GM23338 (cell line): ENCODE results near the gene RASGRP1. TPM values are rescaled to one million over a fixed set of nuclear protein-coding genes. Genes with fewer than 3 reads are reported as not detected.

Experiments
- ATAC-seq: fragments of 200-7000 bp; cut with Tn5 transposase; 3 replicates; pipeline ENCODE4 v1.9.1; 2020
- DNase-seq: peaks from one replicate; pipeline ENCODE4 v3.0.0-alpha.2; 2015; ENCODE audit warnings: low spot score
- H2AFZ ChIP-seq: fragments of 200-600 bp; sonication (generic); 2 replicates; pipeline ENCODE4 v1.8.0; 2016; ENCODE audit warnings: antibody characterized with exemption, mild to moderate bottlenecking, moderate library complexity
- H3F3A ChIP-seq: fragments of 200-600 bp; sonication (generic); replicated peaks from 2 replicates; pipeline ENCODE4 v1.8.0; 2017; ENCODE audit warnings: antibody characterized with exemption, mixed run types, low read depth
- H3K27ac ChIP-seq: fragments of 200-600 bp; sonication (generic); 2 replicates; pipeline ENCODE4 v1.6.1; 2016; ENCODE audit warnings: low read depth
- H3K27me3 ChIP-seq: fragments of 200-600 bp; sonication (generic); 2 replicates; pipeline ENCODE4 v1.8.0; 2016; ENCODE audit warnings: mild to moderate bottlenecking, mixed run types, moderate library complexity; ENCODE audit not compliant: insufficient read depth
- H3K36me3 ChIP-seq: fragments of 200-600 bp; sonication (generic); 2 replicates; pipeline ENCODE4 v1.8.0; 2016; ENCODE audit warnings: mild to moderate bottlenecking; ENCODE audit not compliant: insufficient read depth
- H3K4me1 ChIP-seq: fragments of 200-600 bp; sonication (generic); 2 replicates; pipeline ENCODE4 v1.8.0; 2016; ENCODE audit warnings: mild to moderate bottlenecking, moderate library complexity; ENCODE audit not compliant: insufficient read depth
- H3K4me2 ChIP-seq: fragments of 200-600 bp; sonication (generic); 2 replicates; pipeline ENCODE4 v1.7.1; 2017; ENCODE audit warnings: mixed run types
- H3K4me3 ChIP-seq: fragments of 200-600 bp; sonication (generic); 2 replicates; pipeline ENCODE4 v1.6.1; 2016; ENCODE audit warnings: mixed run types
- H3K79me2 ChIP-seq: fragments of 200-600 bp; sonication (generic); replicated peaks from 2 replicates; pipeline ENCODE4 v1.8.0; 2017; ENCODE audit warnings: mild to moderate bottlenecking; ENCODE audit not compliant: insufficient read depth
- H3K9me2 ChIP-seq: fragments of 200-600 bp; sonication (generic); 2 replicates; pipeline ENCODE4 v1.8.0; 2017; ENCODE audit not compliant: insufficient read depth
- H4K20me1 ChIP-seq: fragments of 200-600 bp; sonication (generic); replicated peaks from 2 replicates; pipeline ENCODE4 v1.8.0; 2017; ENCODE audit warnings: mild to moderate bottlenecking; ENCODE audit not compliant: insufficient read depth
- H3K27ac Mint-ChIP-seq: 2 replicates; pipeline ENCODE4 v1.8.0; 2020; ENCODE audit warnings: inconsistent platforms, mild to moderate bottlenecking, moderate library complexity, mixed read lengths
- H3K27me3 Mint-ChIP-seq: 3 replicates; pipeline ENCODE4 v1.8.0; 2022; ENCODE audit warnings: low read depth, mild to moderate bottlenecking, moderate library complexity, mixed read lengths, inconsistent platforms; ENCODE audit not compliant: insufficient read depth, poor library complexity
- H3K36me3 Mint-ChIP-seq: 3 replicates; pipeline ENCODE4 v1.8.0; 2021; ENCODE audit warnings: low read depth, mild to moderate bottlenecking, inconsistent platforms, moderate library complexity, mixed read lengths
- H3K4me1 Mint-ChIP-seq: 3 replicates; pipeline ENCODE4 v1.8.0; 2020; ENCODE audit warnings: mild to moderate bottlenecking, inconsistent platforms, mixed read lengths
- H3K4me3 Mint-ChIP-seq: 3 replicates; pipeline ENCODE4 v1.8.0; 2021; ENCODE audit warnings: moderate library complexity, mild to moderate bottlenecking, inconsistent platforms, mixed read lengths
- H3K9me3 Mint-ChIP-seq: 3 replicates; pipeline ENCODE4 v1.8.0; 2020; ENCODE audit warnings: moderate library complexity, mild to moderate bottlenecking, inconsistent platforms, mixed read lengths
- ETS1 ChIP-seq: IDR thresholded peaks from 2 replicates; pipeline ENCODE4 v1.6.1; 2016; ENCODE audit warnings: antibody characterized with exemption
- POLR2AphosphoS5 ChIP-seq: IDR thresholded peaks from 2 replicates; pipeline ENCODE4 v1.6.1; 2016; ENCODE audit warnings: antibody characterized with exemption, low read depth
- REST ChIP-seq: IDR thresholded peaks from one replicate; pipeline ENCODE4 v1.6.1; 2018; ENCODE audit warnings: antibody characterized with exemption; ENCODE audit not compliant: unreplicated experiment
- STAT1 ChIP-seq: IDR thresholded peaks from one replicate; pipeline ENCODE4 v1.6.1; 2016; ENCODE audit warnings: antibody characterized with exemption; ENCODE audit not compliant: unreplicated experiment
- ZNF114 ChIP-seq: fragments of 250-450 bp; sonication (Bioruptor Pico); IDR thresholded peaks from 2 replicates; pipeline ENCODE4 v1.5.0; 2020; ENCODE audit warnings: mild to moderate bottlenecking, moderate library complexity
- polyA plus RNA-seq: library from polyadenylated mRNA; unstranded; fragments of >200 nt; fragmentation: Nextera tagmentation; extraction: Ambion mirVana; gene quantifications from 2 replicates; pipeline ENCODE4 v1.2.1, GENCODE V29; 2016
- total RNA-seq: library from RNA; depleted of rRNA; stranded (reverse); fragments of >200 nt; shearing (Covaris generic); gene quantifications from 2 replicates; pipeline ENCODE4 v1.2.3, GENCODE V29; 2014
- TF ChIP-seq, protein P1 (sequence below), 2 experiments: fragments of 200-600 bp in 1 of 2; sonication (generic) in 1 of 2; conservative IDR thresholded peaks; 2 replicates each; pipeline versions ENCODE4 v1.5.1 to v1.6.1; 2016 to 2017; ENCODE audit warnings: antibody characterized with exemption in 2 of 2, low read depth in 2 of 2, mild to moderate bottlenecking in 2 of 2, moderate library complexity in 1 of 2

Gene RASGRP1
- total and polyA plus RNA-seq, 2 experiments from 2014 or later, result 1.1 to 1.2 TPM

DNA sequence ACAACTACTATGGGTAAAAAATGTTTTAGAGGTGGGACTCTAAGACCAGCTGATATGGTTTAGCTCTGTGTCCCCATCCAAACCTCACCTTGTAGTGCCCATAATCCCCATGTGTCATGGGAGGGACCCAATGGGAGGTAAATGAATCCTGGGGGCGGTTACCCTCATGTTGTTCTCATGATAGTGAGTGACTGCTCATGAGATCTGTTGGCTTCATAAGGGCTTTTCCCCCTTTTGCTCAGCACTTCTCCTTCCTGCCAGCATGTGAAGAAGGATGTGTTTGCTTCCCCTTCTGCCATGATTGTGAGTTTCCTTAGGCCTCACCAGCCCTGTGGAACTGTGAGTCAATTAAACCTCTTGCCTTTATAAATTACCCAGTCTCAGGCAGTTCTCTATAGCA is 65.0 kb downstream of the RASGRP1 start (continued):
- no peak for TF ChIP-seq ETS1
- no peak for TF ChIP-seq ZNF114
- TF ChIP-seq POLR2AphosphoS5, result no peak
- no peak for TF ChIP-seq REST
- TF ChIP-seq, protein P1, sequence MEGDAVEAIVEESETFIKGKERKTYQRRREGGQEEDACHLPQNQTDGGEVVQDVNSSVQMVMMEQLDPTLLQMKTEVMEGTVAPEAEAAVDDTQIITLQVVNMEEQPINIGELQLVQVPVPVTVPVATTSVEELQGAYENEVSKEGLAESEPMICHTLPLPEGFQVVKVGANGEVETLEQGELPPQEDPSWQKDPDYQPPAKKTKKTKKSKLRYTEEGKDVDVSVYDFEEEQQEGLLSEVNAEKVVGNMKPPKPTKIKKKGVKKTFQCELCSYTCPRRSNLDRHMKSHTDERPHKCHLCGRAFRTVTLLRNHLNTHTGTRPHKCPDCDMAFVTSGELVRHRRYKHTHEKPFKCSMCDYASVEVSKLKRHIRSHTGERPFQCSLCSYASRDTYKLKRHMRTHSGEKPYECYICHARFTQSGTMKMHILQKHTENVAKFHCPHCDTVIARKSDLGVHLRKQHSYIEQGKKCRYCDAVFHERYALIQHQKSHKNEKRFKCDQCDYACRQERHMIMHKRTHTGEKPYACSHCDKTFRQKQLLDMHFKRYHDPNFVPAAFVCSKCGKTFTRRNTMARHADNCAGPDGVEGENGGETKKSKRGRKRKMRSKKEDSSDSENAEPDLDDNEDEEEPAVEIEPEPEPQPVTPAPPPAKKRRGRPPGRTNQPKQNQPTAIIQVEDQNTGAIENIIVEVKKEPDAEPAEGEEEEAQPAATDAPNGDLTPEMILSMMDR (conservative IDR thresholded peaks at IDR 0.05; ENCODE audit: low read depth in 2 of 2), result no peak
- no peak for TF ChIP-seq STAT1

DNA sequence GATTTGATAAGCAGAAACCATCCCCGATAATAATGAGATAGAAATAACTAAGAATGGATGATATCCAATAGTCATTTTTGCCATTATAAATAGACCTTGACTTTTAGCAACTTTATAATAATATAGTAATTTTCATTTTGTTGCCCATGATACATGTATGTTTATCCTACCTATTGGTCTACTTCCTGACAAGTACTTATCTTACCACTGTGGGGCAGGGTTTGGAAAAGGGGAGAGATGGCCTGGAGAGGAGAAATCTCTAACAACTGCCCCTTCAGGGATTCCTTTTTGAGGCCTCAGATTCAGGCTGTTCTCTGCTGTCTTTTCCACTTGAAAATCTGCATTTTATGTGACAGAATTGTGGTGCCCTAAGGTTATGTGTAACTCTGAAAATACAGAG is 68.5 kb downstream of the RASGRP1 start:
- Mint-ChIP-seq H3K4me3 (no peak overlapping the region), H3K9me3 (no peaks in the 10 kb centered on the region), H3K36me3 (0 out of 3 replicates have a peak, but pooled peaks cover 3% of the 10 kb centered on the region), H3K27me3 (no peaks in the 10 kb centered on the region), H3K27ac (no peak overlapping the region), H3K4me1 (no peaks in the 10 kb centered on the region)
- peak; percentile 32 for DNase-seq
- peak; percentile 52 for ATAC-seq
- no peaks in the 10 kb centered on the region for H3K36me3 ChIP-seq
- H3K4me3 ChIP-seq, result no peak overlapping the region
- H4K20me1 ChIP-seq, result no peaks in the 10 kb centered on the region
- H3K9me2 ChIP-seq, result no peaks in the 10 kb centered on the region
- no peaks in the 10 kb centered on the region for H3F3A ChIP-seq
- no peaks in the 10 kb centered on the region for H3K4me1 ChIP-seq
- H3K4me2 ChIP-seq, result no peak overlapping the region
- no peaks in the 10 kb centered on the region for H3K27me3 ChIP-seq
- H3K27ac ChIP-seq, result no peak overlapping the region
- H3K79me2 ChIP-seq, result no peaks in the 10 kb centered on the region
- no peak overlapping the region for H2AFZ ChIP-seq
- TF ChIP-seq POLR2AphosphoS5, result no peak
- TF ChIP-seq, protein P1 (conservative IDR thresholded peaks at IDR 0.05; ENCODE audit: low read depth in 2 of 2), result peak in 1 of 2 experiments; percentile 14; a peak in 2 of 4 replicates
